ENCODE measurements around the gene SNAPIN.

SNAPIN gene

DNA sequence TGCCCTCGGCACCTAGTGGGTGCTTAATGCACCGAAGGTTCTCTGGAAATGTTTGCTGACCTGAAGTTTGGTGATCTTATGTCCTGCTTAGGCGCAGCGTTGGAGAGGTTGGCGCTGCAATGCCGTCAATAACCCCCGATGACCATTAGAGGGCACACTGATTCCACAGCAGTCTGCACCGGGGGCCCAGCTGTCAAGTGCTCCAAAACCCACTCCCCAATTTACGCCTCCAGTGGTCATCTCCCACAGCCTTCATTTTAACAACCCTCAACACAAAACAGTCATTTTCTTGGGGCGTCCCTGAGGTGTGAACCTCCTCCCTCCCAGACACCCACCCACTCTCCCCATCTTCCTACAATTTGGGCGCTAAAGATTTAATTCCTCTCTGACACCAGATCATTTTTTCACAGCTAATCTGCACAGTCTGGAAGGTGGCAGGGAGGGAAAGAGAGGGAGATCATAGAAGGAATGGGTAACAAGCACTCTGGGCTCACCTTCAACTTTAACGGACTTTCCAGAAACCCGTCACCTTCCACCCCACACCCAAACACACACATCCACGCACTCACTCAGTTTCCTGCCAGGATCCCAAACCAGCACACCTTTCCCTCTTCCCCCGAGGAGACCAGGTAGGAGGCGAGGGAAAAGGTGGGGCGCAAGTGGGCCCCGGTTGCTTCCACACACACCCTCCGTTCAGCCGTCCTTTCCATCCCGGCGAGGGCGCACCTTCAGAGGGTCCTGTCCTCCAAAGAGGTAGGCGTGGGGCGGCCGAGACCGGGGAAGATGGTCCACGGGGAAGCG, 19.4 kb downstream of the SNAPIN start:
- DNase-seq (ENCODE audit: low spot score) = peak; percentile 75

DNA sequence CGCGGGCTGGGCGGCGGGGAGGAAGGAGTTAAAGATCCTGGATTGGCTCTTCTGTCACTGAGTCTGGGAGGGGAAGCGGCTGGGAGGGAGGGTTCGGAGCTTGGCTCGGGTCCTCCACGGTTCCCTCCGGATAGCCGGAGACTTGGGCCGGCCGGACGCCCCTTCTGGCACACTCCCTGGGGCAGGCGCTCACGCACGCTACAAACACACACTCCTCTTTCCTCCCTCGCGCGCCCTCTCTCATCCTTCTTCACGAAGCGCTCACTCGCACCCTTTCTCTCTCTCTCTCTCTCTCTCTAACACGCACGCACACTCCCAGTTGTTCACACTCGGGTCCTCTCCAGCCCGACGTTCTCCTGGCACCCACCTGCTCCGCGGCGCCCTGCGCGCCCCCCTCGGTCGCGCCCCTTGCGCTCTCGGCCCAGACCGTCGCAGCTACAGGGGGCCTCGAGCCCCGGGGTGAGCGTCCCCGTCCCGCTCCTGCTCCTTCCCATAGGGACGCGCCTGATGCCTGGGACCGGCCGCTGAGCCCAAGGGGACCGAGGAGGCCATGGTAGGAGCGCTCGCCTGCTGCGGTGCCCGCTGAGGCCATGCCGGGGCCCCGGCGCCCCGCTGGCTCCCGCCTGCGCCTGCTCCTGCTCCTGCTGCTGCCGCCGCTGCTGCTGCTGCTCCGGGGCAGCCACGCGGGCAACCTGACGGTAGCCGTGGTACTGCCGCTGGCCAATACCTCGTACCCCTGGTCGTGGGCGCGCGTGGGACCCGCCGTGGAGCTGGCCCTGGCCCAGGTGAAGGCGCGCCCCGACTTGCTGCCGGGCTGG, 20.2 kb downstream of the SNAPIN start, which contains the start of gene NPR1:
TSS of gene NPR1 (plus strand) at position 170 of the 818 bp plus-strand sequence. CDS start at position 591, 421 bp downstream.
- peak; percentile 48 for DNase-seq (ENCODE audit: low spot score)

DNA sequence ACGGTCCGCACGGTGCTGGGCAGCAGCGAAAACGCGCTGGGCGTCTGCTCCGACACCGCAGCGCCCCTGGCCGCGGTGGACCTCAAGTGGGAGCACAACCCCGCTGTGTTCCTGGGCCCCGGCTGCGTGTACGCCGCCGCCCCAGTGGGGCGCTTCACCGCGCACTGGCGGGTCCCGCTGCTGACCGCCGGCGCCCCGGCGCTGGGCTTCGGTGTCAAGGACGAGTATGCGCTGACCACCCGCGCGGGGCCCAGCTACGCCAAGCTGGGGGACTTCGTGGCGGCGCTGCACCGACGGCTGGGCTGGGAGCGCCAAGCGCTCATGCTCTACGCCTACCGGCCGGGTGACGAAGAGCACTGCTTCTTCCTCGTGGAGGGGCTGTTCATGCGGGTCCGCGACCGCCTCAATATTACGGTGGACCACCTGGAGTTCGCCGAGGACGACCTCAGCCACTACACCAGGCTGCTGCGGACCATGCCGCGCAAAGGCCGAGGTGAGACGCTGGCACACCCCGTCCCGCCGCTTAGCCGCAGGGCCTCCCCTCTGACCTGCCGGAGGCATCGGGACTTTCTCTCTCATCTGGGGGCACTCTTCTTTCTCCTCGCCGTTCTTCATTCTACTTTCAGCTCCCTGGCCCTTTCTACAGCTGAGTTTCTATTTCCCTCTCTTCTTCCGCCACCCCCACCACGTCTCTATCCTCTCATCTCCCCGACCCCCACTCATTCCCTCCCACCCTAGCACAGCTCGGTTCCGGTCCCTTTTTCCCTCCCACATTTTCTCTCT, 21.0 kb downstream of the SNAPIN start:
- peak; percentile 52 for DNase-seq (ENCODE audit: low spot score)

- DNase-seq (ENCODE audit: low spot score) = peak; percentile 35
Measured at GRCh38 chr1:153680120-153680403, 21.6 kb downstream of the SNAPIN start.

DNA sequence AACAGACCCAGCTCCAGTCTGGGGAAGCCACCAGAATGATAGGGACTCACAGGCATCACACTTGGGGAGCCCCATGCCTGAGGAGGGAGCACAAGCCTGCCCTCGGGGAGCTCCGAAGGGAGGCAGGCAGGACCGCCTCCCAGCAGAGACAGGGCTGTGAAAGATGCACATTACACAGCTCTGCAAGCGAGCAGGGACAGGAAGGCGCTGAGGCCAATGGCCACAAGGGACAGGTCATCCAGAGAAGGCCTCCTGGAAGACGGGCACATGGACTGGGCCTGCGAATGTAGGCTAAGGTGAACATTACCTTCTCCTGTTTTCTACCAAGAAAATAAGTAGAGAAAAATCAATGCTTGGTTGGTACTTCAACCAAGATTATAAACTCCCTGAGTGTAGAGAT, 24.2 kb downstream of the SNAPIN start:
- no peak for DNase-seq (ENCODE audit: low spot score)

- DNase-seq (ENCODE audit: low spot score) = no peak
Measured at GRCh38 chr1:153683854-153684253, 25.4 kb downstream of the SNAPIN start.

DNA sequence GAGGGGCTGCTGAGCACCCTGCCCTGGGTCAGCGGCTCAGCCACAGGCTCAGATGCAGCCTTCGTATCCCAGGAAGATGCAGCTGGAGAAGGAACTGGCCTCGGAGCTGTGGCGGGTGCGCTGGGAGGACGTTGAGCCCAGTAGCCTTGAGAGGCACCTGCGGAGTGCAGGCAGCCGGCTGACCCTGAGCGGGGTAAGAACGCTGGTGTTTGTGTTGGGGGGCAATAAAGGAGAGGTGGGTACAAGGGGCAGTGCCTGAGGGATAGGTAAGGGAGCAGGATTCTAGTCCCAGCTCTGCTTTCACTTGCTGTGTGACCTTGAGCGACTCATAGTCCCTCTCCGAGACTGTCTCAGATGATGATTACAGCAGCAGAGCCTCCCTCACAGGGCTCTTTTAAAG, 26.4 kb downstream of the SNAPIN start:
- DNase-seq (ENCODE audit: low spot score) = no peak

GRCh38 chr1:153685544-153686340, 27.2 kb downstream of the SNAPIN start:
- DNase-seq (ENCODE audit: low spot score) = no peak

DNA sequence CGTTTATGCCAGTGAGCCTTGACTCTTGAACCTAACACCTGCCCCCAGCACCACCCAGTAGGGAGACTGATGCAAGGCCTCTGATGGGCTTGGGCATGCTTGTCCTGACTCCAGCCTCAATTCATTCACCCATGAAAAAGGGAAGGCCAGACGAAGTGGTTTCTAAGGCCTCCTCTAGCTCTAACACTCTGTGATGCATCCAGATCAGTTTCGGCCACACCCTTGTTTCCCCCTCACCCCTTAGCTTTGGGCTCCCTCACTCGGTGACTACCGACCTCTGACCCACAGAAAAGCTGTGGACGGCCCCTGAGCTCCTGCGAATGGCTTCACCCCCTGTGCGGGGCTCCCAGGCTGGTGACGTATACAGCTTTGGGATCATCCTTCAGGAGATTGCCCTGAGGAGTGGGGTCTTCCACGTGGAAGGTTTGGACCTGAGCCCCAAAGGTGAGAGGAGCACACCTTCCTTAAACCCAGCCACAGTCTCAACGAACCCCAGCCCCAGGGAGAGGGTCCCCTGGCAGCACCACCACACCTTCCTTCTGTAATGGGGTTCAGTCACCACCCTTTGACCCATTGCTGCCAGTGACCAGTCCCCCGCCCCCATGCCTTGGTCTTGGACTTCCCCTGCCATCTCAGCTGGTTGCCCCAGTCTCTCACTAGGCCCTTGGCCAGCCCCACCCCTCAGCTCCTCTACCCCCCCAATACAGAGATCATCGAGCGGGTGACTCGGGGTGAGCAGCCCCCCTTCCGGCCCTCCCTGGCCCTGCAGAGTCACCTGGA, 29.0 kb downstream of the SNAPIN start:
- DNase-seq (ENCODE audit: low spot score) = no peak

GRCh38 chr1:153688276-153688675, 29.8 kb downstream of the SNAPIN start:
- DNase-seq (ENCODE audit: low spot score) = no peak

DNA sequence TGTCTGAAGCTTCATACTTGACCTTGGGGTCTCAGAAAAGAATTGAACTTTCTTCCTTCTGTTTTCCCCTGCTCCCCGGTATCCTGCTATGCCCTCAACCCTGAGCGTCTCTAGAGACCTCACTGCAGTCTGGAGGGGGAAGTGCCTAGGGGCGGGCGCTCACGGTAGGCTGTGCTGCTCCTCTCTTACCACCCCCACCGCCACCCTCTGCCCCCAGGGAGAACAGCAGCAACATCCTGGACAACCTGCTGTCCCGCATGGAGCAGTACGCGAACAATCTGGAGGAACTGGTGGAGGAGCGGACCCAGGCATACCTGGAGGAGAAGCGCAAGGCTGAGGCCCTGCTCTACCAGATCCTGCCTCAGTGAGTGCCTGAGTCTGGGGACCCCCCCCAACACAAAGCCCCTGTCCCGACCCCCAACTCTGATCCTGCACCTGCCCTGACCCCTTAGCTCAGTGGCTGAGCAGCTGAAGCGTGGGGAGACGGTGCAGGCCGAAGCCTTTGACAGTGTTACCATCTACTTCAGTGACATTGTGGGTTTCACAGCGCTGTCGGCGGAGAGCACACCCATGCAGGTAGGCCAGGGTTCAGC, 30.3 kb downstream of the SNAPIN start:
- no peak for DNase-seq (ENCODE audit: low spot score)

- no peak for DNase-seq (ENCODE audit: low spot score)
Measured at GRCh38 chr1:153693466-153693865, 35.0 kb downstream of the SNAPIN start.

DNA sequence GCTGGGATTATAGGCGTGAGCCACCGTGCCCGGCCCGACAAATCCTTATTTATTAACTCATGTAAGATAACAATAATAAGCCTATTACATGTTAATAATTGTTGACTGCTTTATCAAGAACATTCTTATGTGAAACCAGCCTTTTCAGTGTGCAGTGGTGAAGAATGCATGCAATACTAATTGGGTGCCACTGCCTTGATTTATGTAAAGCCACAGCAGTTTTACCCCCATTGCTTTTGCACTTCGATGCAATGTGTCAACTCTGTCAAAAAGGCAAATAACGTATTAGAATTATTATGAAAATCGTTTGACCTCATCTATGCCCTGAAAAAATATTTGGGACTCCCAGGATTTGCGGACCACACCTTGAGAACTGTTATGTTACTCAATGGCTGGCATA, 38.2 kb downstream of the SNAPIN start:
- DNase-seq (ENCODE audit: low spot score) = no peak

DNA sequence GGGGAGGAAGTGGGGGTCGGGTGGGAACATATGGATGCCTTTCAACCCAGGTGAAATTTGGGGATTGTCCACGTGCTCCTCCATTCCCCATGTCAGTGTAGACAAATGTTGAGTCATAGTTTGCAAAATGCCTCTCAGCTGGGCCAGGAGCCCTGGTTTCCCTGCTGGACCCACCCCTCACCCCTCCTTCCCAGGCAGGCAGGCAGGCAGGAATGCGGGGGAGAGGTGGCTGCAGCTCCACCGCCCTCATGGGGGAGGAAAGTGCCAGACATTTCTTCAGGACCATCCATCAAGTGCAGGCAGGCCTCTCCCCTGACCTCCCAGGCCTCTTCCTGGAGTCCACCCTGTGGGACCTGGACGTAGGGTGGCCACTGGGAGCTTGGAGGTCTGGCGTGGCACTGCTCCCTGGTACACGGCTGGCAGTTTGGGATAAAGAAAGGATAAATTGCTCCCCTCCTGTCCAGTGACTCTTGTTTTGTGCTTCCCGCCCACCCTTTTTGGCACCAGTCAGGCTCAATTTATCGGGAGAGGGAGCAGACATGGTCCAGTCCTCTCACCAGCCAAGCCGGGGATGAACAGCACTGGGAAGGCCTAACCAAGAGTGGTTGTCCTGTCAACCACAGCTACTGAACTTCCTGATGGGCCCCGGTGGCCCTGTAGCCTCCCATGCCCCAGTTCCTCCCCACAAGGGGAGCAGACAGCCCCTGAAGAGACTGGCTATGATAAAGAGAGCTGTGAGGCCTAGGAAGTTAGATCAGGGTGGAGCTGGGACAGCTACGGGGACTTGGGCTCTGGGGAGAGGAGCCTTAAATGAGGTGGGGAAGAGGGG, 38.9 kb downstream of the SNAPIN start:
- peak; percentile 91 for DNase-seq (ENCODE audit: low spot score)

- peak; percentile 83 for DNase-seq (ENCODE audit: low spot score)
Measured at GRCh38 chr1:153698020-153698922, 39.8 kb downstream of the SNAPIN start.

DNA sequence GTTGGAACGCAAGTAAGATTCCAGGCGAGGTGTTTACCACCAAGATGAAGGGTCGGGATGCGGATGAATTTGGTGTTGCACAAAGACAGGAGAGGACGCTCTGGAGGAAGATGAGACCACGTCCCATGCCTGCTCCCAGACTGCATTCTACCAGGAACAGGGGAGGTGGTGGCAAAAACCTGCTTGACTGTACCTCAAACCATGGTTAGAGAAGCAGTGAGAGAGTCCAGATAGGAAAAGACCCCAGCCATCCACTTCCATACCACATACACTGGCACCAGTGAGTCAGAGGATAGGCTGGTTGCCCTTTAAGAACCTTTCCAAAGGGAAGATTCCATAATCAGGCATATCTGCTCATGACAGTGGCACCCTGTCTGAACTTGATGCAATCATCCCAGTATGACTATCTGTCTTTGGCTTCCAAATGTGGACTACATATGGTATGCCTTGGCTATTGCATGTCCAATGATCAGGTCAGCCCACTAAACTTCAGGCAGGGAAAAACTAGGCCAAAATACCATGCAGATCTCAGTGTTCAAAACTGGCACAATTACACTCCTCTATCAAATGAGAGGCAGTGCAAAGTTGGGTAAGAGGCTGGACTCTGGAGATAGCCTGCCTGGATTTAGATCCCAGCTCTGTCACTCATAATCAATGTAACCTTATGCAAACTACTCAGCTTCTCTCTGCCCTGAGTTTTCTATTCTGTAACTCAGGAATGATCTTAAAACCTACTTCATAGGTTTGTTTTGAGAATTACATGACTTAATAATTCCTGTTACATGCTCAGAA, 40.6 kb downstream of the SNAPIN start:
- DNase-seq (ENCODE audit: low spot score) = peak; percentile 65

GRCh38 chr1:153699768-153700167, 41.3 kb downstream of the SNAPIN start:
- DNase-seq (ENCODE audit: low spot score) = no peak
